Activated naive CD8-positive, alpha-beta T cell treated with anti-CD3 and anti-CD28 coated beads for 36 hours (primary cell): Measurements from ENCODE around the gene SH3BP2. TPM values are rescaled to one million over a fixed set of nuclear protein-coding genes. Genes with fewer than 3 reads are reported as not detected.

Experiments
- DNase-seq: peaks from one replicate; pipeline ENCODE4 v3.0.0; 2021
- H3K27ac Mint-ChIP-seq: one replicate; pipeline ENCODE4 v1.8.0; 2022; ENCODE audit warnings: mild to moderate bottlenecking, moderate library complexity, mixed read lengths
- H3K27me3 Mint-ChIP-seq: one replicate; pipeline ENCODE4 v1.8.0; 2022; ENCODE audit warnings: mild to moderate bottlenecking, mixed read lengths
- H3K36me3 Mint-ChIP-seq: one replicate; pipeline ENCODE4 v1.8.0; 2021; ENCODE audit warnings: mild to moderate bottlenecking, mixed read lengths
- H3K4me1 Mint-ChIP-seq: one replicate; pipeline ENCODE4 v1.8.0; 2021; ENCODE audit warnings: mixed read lengths
- H3K4me3 Mint-ChIP-seq: one replicate; pipeline ENCODE4 v1.8.0; 2022; ENCODE audit warnings: mild to moderate bottlenecking, moderate library complexity, mixed read lengths
- H3K9me3 Mint-ChIP-seq: one replicate; pipeline ENCODE4 v1.8.0; 2022; ENCODE audit warnings: mixed read lengths
- total RNA-seq, 2 experiments: library from RNA; stranded (reverse); gene quantifications; one replicate each; pipeline ENCODE4 v1.2.3, GENCODE V29; 2021

SH3BP2 gene
- total RNA-seq, 2 experiments from 2014 or later, result 72.2 to 74.1 TPM

GRCh38 chr4:2803624-2804448 is 11.0 kb downstream of the SH3BP2 start:
- no peak for DNase-seq
- Mint-ChIP-seq H3K27me3 (no peaks in the 10 kb centered on the region), H3K4me1 (peaks cover 22% of the 10 kb centered on the region), H3K9me3 (no peaks in the 10 kb centered on the region), H3K27ac (no peak overlapping the region), H3K36me3 (peaks cover 4% of the 10 kb centered on the region), H3K4me3 (no peak overlapping the region)

DNA sequence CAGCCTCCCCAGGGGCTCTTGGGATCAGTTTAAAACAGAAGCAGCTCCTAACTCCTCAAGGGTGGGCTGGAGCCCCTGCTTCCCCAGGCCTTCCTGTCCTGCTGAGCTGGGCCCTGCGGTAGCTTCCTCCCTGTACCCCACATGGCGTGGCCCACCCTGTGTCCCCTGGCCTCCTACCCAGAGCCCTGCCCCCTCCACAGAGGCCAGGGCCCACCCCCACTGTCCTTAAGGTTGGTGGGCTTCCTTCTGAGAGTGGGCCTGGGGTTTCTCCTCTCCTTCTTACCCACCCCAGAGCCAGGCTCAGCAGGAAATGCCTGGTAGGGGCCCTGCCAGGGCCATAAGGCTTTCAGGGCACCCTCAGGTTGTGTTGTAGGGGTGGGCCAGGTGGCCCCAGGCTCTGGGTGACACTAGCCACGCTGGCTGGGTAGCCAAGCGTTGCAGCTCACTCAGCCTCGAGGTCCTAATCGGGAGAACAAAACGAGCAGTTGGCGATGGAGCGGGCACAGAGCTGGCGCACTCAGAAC is 11.6 kb downstream of the SH3BP2 start:
- H3K27ac Mint-ChIP-seq, result no peak overlapping the region
- H3K4me3 Mint-ChIP-seq, result no peak overlapping the region
- no peaks in the 10 kb centered on the region for H3K9me3 Mint-ChIP-seq
- H3K4me1 Mint-ChIP-seq, result peaks cover 18% of the 10 kb centered on the region
- no peaks in the 10 kb centered on the region for H3K27me3 Mint-ChIP-seq
- peaks cover 1% of the 10 kb centered on the region for H3K36me3 Mint-ChIP-seq
- no peak for DNase-seq

- Mint-ChIP-seq H3K27ac (no peak overlapping the region), H3K36me3 (peaks cover 1% of the 10 kb centered on the region), H3K9me3 (no peaks in the 10 kb centered on the region)
Measured at GRCh38 chr4:2804973-2805501, 12.2 kb downstream of the SH3BP2 start.

DNA sequence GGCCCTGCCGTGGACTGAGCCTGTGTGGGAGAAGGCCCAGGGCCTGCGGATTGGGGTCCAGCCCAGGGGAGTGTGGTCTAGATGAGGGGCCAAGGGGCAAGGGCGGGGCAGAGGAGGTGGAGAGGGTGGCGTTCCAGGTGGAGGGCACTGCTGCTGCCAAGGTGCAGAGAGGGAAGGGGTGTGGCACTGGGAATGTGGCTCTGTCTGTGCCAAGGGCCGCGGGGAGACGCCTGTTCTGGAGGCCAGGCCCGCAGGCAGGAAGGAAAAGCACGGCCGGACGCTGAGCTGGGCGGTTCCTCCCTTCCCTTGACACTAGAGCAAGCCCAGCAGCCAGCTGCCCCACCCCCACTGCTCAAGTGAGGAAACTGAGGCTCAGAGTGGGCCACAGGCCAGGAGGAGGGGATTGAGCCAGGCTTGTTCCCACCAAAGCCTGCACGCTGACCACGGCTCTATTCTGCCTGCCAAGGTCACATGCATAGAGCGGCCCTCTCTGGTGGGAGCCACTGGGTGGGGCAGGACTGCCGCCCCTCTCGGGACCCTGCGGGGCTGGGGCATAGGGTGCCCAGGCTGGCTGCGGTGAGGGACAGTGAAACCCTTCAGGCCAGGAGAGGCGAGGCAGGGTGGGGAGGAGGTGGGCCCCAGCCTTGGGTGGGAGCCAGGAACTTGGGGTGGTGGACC is 13.0 kb downstream of the SH3BP2 start:
- Mint-ChIP-seq H3K36me3 (peaks cover 1% of the 10 kb centered on the region), H3K27me3 (no peaks in the 10 kb centered on the region)

More at GRCh38 chr4:2804973-2805501, 12.2 kb downstream of the SH3BP2 start:
- DNase-seq, result no peak
- peaks cover 17% of the 10 kb centered on the region for H3K4me1 Mint-ChIP-seq
- H3K27me3 Mint-ChIP-seq, result no peaks in the 10 kb centered on the region
- H3K4me3 Mint-ChIP-seq, result no peak overlapping the region

DNA sequence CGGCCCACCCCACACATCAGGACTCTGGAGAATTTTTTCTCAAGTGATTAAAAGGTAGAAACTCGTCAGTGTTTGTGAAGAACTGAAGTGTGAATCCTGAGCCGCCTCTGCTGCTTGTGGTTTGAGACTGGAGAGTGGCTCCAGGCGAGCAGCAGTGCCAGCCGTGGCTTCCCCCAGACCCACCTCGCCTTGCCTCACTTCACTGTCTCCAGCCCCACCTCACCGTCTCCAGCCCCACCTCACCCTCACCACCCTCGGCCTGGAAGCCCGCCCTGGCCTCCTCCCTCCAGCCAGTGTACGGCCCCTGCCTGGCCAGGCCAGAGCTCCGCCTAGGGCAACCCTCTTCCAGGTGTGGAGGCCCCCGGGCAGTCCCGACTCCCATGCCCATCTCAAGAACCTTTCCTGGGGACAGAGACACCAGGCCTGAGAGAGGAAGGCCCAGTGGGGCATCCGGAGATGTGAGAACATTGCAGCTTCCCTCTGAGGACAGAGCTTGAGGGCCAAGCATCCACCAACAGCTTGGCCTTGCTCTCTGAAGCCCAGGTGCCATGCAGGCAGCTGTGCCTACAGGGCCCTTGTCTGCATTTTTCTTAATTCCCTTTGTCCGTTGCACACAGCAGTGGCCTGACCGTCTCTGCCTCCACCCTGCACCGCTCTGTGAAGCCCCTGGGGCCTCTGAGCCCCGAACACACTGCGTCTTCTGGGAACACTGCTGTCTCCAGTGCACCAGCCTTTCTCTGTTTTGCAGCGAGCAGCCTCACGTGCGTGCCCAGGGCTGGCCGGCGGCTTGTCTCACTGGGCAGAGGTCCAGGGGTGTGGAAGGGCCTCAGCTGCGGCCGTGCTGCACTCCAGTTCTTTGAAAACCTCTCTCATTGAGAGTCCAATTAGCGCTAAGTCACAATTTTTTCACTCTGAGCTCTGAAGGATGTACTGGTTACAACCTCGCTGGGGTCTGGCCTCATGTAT is 13.8 kb downstream of the SH3BP2 start:
- Mint-ChIP-seq H3K9me3 (no peaks in the 10 kb centered on the region), H3K36me3 (no peaks in the 10 kb centered on the region), H3K4me3 (no peak overlapping the region), H3K4me1 (peaks cover 12% of the 10 kb centered on the region), H3K27ac (no peak overlapping the region), H3K27me3 (no peaks in the 10 kb centered on the region)
- DNase-seq, result no peak

More for the DNA sequence above, 13.0 kb downstream of the SH3BP2 start:
- no peaks in the 10 kb centered on the region for H3K9me3 Mint-ChIP-seq
- no peak overlapping the region for H3K4me3 Mint-ChIP-seq
- no peak for DNase-seq
- H3K27ac Mint-ChIP-seq, result no peak overlapping the region
- peaks cover 14% of the 10 kb centered on the region for H3K4me1 Mint-ChIP-seq

DNA sequence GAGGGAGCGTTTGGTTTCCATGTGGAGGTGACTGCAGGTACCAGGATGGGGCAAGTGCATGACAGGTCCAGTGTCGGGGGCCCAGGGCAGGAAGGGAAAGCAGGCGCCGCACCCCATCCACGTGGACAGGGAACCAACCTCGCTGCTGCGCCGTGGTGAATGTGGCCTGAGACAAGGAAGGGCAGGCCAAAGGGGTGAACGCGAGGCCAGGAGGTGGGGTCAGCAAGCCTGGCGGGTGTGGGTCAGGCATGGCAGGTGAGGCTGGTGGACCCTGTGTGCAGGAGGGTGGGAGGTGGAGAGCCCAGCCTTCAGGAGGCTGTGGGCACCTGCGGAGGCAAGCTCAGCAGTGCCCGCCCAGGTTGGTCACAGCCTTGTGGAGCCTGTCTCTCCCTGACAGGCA is 14.7 kb downstream of the SH3BP2 start:
- H3K27ac Mint-ChIP-seq, result no peak overlapping the region
- no peak for DNase-seq
- peaks cover 5% of the 10 kb centered on the region for H3K36me3 Mint-ChIP-seq
- H3K9me3 Mint-ChIP-seq, result no peaks in the 10 kb centered on the region
- H3K27me3 Mint-ChIP-seq, result no peaks in the 10 kb centered on the region
- H3K4me3 Mint-ChIP-seq, result no peak overlapping the region
- H3K4me1 Mint-ChIP-seq, result peaks cover 14% of the 10 kb centered on the region

GRCh38 chr4:2808001-2808400 is 15.1 kb downstream of the SH3BP2 start:
- Mint-ChIP-seq H3K4me3 (no peak overlapping the region), H3K27me3 (no peaks in the 10 kb centered on the region), H3K36me3 (peaks cover 9% of the 10 kb centered on the region), H3K27ac (no peak overlapping the region), H3K9me3 (no peaks in the 10 kb centered on the region), H3K4me1 (peaks cover 14% of the 10 kb centered on the region)
- DNase-seq, result no peak

DNA sequence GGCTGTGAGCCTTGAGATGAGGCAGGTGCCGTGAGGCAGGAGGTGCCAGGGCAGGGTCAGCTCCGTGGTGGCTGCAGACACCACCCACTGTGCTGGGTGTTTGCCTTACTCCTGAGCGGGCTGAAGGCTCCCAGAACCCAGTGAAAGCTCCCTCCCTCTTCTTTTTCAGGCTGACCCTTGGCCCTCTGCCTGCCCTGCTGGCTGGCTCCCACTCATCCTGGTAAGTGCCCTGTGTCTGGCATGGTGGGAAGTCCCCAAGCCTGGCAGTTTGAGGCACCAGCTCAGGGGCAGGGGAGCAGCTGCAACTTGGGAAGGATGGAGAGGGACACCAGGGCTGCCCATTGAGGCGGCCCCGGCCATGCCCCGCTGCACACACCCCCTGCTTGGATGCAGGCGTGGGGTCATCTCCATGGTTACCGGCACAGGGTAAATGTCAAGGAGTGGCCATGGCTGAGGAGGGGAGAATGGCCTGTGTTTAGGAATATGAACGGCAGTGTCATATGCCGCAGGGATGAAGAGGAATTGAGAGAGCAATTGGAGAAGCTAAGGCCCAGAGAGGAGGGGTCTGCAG is 16.8 kb downstream of the SH3BP2 start:
- Mint-ChIP-seq H3K36me3 (peaks cover 17% of the 10 kb centered on the region), H3K4me3 (no peak overlapping the region), H3K27me3 (no peaks in the 10 kb centered on the region), H3K27ac (no peak overlapping the region), H3K4me1 (peaks cover 26% of the 10 kb centered on the region), H3K9me3 (no peaks in the 10 kb centered on the region)
- no peak for DNase-seq

- Mint-ChIP-seq H3K27ac (peak overlapping the region; percentile 16), H3K27me3 (no peaks in the 10 kb centered on the region), H3K4me3 (no peak overlapping the region), H3K4me1 (peaks cover 31% of the 10 kb centered on the region), H3K9me3 (no peaks in the 10 kb centered on the region), H3K36me3 (peaks cover 19% of the 10 kb centered on the region)
- no peak for DNase-seq
Measured at GRCh38 chr4:2810388-2810787, 17.5 kb downstream of the SH3BP2 start.

GRCh38 chr4:2811830-2812611 is 19.1 kb downstream of the SH3BP2 start:
- Mint-ChIP-seq H3K4me1 (peaks cover 44% of the 10 kb centered on the region), H3K27ac (peak overlapping the region; percentile 98), H3K36me3 (peaks cover 33% of the 10 kb centered on the region), H3K4me3 (peak overlapping the region; percentile 94), H3K27me3 (no peaks in the 10 kb centered on the region), H3K9me3 (no peaks in the 10 kb centered on the region)
- peak; percentile 71 for DNase-seq

DNA sequence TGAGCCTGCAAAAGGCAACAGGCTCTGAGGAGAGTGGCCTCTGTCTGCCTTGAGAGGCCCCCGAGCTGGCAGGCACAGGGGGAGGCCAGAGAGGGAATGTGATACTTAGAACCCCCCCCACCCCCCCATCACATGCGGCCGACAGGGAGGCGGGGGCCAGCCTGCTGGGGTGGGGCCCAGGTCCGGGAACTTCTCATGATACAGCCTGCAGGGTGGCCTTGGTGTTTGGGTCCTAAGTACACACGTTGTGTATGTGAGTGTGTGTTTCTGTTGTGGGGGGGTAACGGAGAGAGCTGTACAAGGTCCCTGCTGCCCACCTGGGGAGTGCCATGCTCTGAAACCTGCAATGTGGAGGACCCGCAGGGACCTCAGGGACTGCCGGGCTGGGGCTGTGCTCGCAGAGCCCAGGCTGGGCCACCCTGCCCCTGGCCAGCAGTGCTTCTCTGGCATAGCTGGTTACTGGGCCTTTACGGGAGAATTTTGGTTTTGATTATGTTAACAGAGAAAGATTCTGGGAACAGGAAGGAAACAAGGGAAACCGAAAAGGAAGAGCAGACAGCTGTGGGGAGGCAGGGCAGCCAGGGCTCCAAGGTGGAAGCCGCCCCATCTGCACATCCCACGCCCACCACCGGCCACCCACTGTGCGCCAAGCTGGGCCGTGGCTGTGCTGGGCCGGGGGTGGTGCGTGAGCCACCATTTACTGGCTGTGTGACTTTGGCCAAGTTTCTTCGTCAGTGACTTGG is 19.9 kb downstream of the SH3BP2 start:
- H3K27me3 Mint-ChIP-seq, result no peaks in the 10 kb centered on the region
- peak; percentile 36 for DNase-seq

DNA sequence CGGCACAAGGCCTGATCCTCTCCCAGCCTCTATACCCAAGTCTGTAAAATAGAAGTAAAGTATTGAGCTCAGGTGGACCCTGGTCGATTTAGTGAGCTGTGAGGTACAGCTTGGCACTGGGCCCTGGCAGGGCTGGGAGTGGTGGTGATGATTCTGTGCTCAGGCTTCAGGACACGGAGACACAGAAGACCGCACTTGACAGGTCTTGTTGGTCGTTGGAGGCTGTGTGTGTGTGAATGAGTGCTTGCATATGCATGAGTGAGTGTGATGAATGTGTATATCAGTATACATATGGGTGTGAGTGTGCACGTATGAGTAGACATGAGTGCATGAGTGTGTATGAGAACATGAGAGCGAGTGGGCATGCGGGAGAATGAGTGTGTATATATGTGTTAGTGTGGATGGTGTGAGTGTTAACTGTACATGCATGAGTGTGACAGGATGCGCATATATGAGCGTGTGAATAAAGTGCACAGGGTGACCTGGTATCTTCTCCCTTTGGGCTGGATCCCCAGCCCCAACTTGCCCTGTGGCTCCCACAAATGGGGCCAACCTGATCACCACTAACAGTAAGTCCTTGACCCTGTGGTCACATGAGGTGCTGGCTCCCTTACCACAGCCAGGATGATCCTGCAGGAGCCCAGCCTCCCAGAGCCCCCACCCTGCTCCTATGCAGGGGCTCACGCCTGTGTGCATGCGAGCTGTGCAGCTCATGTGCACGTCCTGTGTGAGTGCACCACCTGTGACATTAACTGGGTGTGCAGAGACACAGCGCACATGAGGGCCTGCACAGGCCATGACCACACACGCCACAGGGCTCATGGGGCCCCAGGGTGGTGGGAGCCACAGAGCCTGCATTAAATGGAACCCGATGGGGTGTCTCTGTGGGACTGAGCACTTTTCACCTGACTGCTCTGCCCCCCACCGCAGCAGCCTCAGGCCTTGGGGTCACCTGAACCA is 20.8 kb downstream of the SH3BP2 start:
- Mint-ChIP-seq H3K4me1 (peaks cover 49% of the 10 kb centered on the region), H3K9me3 (no peaks in the 10 kb centered on the region), H3K27me3 (no peaks in the 10 kb centered on the region), H3K4me3 (peak overlapping the region; percentile 94), H3K36me3 (peaks cover 37% of the 10 kb centered on the region), H3K27ac (peak overlapping the region; percentile 0)
- DNase-seq, result no peak

More for the DNA sequence above, 19.9 kb downstream of the SH3BP2 start:
- H3K9me3 Mint-ChIP-seq, result no peaks in the 10 kb centered on the region
- peaks cover 37% of the 10 kb centered on the region for H3K36me3 Mint-ChIP-seq
- peaks cover 49% of the 10 kb centered on the region for H3K4me1 Mint-ChIP-seq
- peak overlapping the region; percentile 98 for H3K27ac Mint-ChIP-seq
- peak overlapping the region; percentile 94 for H3K4me3 Mint-ChIP-seq
